SH-SY5Y (cell line): Measurements from ENCODE around the gene ANAPC16.

Experiments used
- GATA2 ChIP-seq: IDR thresholded peaks from 2 replicates; pipeline ENCODE4 v1.6.1; 2011; ENCODE audit warnings: mild to moderate bottlenecking, low read depth, low read length
- GATA3 ChIP-seq: IDR thresholded peaks from 2 replicates; pipeline ENCODE4 v1.6.1; 2011; ENCODE audit warnings: low read depth, mild to moderate bottlenecking, low read length, moderate library complexity

The ANAPC16 gene

DNA sequence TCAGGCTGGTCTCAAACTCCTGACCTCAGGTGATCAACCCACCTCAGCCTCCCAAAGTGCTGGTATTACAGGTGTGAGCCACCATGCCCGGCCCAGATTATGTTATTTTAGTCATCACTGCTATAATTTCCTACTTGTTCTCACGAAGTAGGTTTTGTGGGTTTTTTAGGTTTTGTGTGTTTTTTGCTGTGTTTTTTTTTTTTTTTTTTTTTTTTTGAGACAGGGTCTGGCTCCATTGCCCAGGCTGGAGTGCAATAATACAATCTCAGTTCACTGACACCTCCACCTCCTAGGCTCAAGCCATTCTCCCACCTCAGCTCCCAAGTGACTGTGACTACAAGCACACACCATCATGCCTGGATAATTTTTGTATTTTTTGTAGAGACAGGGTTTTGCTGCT is 20.9 kb upstream of the ANAPC16 start:
- TF ChIP-seq GATA2 (no peak), GATA3 (no peak)

DNA sequence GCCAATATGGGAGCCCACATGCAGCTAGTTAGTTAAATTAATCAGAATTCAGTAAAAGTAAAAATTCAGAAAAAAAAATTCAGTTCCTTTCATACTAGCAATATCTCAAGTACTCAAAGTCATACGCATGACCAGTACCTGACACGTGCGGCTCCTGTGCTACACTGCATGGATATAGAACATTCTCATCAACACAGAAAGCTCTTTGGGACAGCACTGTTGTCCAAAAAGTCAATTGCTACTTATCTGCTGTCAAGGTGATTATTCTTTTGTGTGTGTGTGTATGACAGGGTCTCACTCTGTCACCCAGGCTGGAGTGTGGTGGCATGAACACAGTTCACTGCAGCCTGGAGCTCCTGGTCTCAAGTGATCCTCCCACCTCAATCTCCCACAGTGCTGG is 14.9 kb upstream of the ANAPC16 start:
- TF ChIP-seq GATA3 (no peak), GATA2 (no peak)

DNA sequence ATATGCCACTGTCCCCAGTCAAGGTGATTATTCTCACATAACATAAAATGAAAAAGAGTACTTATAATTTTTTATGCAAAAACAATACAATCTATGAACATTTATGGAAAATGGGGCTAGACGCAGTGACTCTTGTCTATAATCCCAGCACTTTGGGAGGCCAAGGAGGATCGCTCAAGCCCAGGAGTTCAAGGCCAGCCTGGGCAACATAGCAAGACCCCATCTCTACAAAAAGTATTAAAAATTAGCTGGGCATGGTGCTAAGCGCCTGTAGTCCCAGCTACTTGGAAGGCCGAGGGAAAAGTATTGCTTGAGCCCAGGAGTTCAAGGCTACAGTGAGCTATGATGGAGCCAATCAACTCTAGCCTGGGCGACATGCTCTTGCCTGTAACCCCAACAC is 14.5 kb upstream of the ANAPC16 start:
- TF ChIP-seq GATA2 (no peak), GATA3 (no peak)

DNA sequence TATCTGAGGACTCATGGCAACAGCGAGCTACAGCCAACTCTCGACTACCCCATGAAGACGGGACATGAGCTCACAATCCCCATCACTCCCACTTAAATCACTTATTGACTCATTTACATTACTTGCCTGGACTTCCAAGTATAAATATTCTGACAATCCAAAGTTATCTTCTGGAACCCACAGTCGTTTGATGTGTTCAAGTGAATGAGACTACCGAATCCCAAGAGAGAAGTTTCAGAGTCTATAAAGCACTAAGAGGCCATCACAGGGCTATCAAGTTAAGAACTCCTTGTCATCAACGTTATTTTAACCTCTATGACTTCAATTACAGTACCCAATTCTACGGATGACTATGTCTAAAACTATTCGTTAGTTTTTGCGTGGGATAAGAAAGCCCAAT is 11.5 kb upstream of the ANAPC16 start:
- no peak for TF ChIP-seq GATA2
- no peak for TF ChIP-seq GATA3

DNA sequence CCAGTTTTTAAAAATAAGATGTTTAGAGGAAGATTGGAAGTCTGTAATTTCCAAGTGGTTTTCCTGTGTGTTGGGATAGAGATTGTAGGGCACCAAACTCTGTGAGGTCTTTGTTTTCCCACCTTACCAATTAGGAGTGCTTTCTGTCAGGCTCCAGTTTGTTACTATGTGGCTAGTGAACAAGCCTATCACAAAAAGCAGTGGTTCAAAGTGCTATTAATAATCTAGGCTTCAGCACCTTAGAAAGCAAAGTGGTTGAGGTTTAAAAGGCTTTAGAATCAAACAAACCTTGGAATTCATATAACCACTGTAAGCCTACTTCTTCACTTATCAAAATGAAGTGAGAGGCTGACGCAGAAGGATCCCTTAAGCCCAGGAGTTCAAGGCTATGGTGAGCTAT is 11.1 kb upstream of the ANAPC16 start:
- no peak for TF ChIP-seq GATA3
- TF ChIP-seq GATA2, result no peak

DNA sequence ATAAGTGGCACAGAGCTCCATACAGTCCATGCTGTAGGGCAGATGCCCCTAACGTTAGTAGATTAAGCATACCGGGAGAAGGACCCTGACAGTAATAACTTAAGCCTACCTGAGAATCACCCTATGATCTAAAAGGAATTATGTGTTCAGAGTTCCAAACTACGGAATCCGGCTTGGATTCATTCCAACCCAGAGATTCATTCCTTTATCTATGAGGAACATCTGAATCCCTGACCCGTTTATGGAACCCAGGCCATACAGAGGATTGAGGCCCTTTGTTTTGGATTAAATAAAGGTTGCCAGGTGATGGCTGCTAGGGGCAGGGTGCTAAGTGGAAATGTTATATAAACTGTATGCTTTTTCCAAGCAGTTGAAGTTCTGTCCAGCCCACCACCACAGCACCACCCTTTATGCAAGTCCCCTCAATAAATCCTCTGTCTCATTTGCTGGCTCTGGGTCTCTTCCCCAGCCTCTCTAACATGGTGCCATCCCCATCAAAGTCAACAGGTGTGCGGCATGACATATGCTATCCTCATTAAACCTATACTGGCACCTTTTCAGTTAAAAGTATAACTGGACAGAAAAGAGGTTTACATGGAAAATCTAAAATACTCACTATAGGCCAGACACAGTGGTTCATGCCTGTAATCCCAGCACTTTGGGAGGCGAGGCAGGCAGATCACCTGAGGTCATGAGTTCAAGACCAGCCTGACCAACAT is 9.1 kb upstream of the ANAPC16 start:
- TF ChIP-seq GATA3 (no peak), GATA2 (no peak)

DNA sequence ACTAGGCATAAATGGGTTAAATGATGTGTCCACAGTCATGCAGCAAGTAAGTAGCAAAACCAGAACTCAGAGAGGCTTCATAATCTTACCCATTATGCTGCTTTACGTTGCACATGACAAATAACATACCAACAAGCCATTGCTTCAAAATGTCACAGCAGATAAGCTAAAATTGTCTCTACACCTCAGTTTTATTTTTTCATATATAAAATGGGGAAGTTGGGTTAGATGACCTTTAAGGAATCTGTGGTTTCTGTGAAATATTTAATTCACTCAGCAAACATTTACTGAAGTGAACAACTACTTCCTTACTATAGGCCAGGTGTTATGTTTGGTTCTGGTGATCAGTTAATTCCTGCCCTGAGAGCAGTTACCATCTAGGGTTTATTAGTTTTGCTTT is 2.5 kb downstream of the ANAPC16 start:
- no peak for TF ChIP-seq GATA2
- TF ChIP-seq GATA3, result no peak

DNA sequence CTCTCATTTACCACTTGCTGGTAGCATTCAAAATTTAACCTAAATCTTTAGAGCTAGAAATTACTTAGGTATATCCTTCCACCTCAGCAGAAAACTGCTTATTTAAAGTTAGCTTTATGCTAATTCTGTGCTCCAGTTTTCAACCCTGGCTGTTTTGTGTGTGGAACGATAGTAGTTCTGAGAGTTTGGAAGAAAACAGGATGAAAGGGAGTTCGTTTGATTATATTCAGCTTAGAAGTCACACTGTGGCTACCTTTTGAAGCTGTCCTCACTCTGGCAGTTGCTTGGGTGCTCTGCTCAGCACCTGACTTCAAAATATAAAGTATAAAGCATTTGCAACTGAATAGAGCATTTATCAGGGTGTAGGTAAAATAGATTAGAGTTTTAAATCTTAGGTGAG is 2.9 kb downstream of the ANAPC16 start:
- TF ChIP-seq GATA3, result no peak
- no peak for TF ChIP-seq GATA2

DNA sequence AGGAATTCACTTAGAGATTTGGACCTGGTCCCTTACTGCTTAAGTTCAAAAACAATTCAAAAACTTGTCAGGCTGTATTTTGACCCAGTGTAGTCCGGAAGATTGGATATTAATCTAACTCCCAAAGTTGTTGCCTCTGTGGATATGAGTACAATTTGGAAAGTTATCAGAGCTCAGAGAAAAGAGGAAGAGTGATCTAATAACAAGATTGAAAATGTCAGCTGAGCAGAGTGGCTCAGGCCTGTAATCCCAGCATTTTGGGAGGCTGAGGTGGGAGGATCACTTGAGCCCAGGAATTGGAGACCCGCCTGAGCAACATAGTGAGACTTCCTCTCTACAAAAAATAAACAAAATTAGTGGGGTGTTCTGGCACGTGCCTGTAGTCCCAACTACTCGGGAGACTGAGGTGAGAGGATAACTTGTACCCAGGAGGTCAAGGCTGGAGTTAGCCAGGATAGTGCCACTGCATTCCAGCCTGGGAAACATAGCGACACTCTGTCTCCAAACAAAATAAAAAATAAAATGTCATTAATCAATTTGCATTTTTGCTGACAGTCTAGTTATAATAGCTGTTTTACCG is 3.5 kb downstream of the ANAPC16 start:
- no peak for TF ChIP-seq GATA3
- TF ChIP-seq GATA2, result no peak

DNA sequence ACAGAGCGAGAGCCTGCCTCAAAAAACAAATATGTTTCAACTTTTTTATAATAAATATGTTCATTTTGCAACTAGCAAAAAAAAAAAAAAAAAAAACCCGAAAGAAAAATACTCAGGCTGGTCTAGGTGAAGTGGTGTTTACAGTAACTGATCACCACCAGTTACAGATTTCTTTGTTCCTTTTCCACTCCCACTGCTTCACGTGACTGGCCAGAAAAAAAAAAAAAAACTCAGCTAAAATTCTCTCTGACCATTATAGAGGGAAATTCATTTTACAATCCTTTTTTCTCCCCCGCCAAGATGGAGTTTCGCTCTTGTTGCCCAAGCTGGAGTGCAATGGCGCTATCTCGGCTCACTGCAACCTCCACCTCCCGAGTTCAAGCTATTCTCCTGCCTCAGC is 4.8 kb downstream of the ANAPC16 start:
- TF ChIP-seq GATA3, result no peak
- no peak for TF ChIP-seq GATA2

DNA sequence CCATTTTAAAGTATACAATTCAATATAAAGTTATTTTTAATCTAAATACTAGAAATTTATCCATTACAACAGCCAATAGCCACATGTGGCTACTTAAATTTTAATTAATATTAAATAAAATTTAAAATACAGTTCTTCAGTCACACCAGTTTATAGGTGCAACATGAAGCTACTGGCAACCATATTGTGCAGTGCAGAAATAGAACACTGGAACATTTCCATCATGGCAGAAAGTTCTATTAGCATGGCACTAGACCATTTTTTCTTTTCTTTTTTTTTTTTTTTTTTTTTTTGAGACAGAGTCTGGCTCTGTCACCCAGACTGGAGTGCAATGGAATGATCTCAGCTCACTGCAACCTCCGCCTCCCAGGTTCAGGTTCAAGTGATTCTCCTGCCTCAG is 5.5 kb downstream of the ANAPC16 start:
- TF ChIP-seq GATA3 (no peak), GATA2 (no peak)

DNA sequence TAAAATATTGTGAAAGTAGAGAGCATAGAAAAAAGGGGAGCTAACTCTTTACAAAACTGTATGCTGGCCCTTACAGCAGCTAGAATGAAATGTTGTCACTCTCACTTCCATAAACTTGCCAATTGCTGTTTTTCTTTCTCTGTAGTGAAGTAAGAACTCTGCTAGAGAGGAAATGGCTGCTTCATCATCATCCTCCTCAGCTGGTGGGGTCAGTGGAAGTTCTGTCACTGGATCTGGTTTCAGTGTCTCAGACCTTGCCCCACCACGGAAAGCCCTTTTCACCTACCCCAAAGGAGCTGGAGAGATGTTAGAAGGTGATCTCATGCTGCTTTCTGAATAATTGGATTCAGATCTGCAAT is 7.9 kb downstream of the ANAPC16 start:
- no peak for TF ChIP-seq GATA2
- TF ChIP-seq GATA3, result no peak

DNA sequence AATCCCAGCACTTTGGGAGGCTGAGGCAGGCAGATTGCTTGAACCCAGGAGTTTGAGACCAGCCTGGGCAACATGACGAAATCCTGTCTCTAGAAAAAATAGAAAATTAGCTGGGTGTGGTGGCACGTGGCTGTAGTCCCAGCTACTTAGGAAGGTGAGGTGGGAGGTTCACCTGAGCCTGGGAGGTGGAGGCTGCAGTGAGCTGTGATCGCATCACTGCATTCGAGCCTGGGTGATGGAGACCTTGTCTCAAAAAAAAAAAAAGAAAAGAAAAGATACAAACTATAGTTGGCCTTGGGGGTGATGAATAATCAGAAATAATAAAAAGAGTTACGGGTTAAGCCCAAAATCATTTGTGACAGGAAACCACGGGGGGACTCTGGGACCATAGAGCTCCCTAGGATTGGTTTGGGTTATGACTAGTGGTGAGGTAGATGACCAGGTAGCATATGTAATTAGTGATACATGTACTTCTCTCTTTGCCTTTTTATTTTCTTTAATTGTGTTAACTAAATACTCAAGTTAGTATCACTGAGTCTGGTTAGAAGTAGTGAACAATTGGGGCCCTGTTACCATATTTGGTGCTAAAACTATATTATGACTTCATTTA is 10.7 kb downstream of the ANAPC16 start:
- TF ChIP-seq GATA3 (no peak), GATA2 (no peak)

DNA sequence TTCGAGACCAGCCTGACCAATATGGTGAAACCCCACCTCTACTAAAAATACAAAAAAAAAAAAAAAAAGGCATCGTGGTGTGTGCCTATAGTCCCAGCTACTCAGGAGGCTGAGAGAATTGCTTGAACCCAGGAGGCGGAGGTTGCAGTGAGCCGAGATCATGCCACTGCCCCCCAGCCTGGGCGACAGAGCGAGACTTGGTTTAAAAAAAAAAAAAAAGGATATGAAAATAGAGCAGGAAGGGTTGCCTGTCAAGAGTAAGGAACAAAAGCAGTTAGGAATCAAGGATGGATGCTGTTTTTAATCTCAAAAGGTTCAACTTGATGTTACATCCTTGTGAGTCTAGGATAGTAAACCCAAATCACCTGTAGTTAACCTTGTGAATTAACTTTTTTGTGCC is 12.0 kb downstream of the ANAPC16 start:
- TF ChIP-seq GATA3 (no peak), GATA2 (no peak)

DNA sequence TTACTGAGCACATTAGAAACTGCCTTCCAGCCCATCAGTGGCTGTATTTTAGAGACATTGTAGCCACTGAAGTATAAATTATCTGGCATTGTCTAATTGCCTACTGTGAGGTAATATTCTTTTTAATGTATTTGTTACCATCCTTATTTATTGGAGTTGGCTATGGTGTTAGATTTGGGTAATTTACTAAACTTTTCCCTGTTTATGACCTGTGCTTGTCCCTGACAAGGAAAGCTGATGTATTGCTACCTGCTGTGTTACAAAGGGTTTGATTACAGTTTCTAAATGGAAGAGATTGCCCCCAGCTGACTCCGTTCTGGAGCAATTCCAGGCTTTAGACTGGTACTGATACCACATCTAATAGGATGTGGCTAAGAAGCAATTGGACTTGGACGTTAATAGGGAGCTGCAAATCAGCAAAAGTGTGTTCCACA is 12.5 kb downstream of the ANAPC16 start:
- TF ChIP-seq GATA3, result no peak
- no peak for TF ChIP-seq GATA2
